T1000 (cell line): ENCODE data around the gene TEX10.
"Not testable (repeated sequence)": the region's sequence is repeated elsewhere in the genome, so short reads cannot be mapped to it uniquely, and the experiment has no call there.

Experiments used
- DNase-seq: peaks from one replicate; lab custom pipeline; 2025; ENCODE audit warnings: mixed read lengths; lab: John Stamatoyannopoulos, UW

Gene TEX10

DNA sequence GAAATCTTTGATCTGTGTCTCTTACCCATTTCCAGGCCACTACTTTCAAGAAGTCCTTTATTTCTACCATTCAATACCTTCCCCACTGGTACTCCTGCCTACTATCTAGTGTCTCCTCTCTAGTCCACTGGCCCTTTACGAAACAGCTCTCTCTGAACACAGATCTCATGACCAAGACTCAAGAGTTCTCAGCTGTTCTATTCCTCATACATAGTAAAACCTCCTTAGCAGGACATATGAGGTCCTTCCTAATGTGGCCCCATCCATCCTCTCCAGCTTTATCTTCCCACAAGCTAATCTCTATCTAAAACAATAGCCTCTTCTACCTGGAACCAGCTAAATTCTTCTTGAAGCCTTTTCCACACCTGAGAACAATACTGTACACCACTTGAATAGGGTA is 2.6 kb downstream of the TEX10 start:
- no peak for DNase-seq

DNA sequence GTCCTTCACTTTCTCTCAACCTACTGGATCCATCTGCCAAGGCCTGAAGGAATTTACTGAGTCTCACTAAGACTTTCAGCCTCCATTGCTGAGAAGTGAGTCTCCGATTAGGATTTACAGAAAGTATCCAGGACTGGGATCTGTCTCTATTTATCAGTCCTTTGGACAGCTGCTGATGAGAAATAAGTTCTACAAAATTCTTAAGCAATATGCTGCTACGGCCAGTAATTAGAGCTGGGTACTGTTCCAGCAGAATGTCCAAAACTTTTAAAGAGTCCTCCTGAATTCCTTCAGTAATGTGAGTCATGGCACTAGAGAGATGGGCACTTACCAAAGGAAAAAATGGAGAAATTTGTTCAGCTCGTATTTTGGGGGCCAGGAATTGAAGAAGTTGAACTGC is 5.9 kb downstream of the TEX10 start:
- no peak for DNase-seq

DNA sequence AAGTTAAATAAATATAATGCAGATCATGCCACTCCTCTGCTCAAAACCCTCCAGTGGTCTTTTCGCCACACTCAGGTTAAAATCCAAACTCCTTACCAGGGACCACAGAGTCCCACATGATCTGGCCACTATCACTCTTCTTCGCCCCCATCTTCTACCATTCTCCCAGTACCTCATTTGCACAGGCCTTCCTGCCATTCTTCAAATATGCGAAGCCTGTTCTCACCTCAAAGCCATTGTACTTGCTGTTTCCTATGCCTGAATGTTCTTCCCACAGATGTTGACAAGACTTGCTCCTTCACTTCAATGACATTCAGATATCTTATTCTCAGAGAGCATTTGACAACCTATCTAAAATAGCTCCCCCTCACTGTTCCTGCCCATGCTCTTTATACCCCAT is 10.9 kb downstream of the TEX10 start:
- DNase-seq, result no peak

DNA sequence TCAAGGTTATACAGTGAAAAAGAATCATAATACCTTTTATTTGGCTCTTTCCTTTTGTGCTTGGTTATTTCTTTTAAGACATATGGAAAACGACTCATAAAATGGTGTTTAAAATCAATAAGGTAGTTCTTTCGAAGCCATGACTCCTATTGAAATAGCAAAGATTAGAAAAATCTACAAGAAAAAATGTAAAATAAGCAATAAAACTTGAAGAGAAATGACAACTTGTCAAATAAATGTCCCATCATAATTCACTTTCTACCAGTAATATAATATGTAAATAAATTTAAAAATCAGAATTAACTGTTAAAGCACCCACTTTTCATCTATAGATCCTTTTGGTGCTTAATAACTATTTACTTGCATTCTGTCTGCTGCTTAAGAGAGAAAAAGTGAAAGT is 12.5 kb downstream of the TEX10 start:
- DNase-seq, result no peak

DNA sequence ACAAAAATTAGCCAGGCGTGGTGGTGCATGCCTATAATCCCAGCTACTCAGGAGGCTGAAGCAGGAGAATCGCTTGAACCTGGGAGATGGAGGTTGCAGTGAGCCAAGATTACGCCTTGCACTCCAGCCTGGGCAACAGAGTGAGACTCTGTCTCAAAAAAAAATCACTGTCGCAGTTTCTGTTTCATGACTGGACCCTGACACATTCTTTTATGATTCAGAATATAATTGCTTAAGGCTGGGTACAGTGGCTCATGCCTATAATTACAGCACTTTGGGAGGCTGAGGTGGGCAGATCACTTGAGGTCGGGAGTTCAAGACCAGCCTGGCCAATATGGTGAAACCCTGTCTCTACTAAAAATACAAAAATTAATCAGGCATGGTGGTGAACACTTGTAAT is 14.0 kb downstream of the TEX10 start:
- not testable (repeated sequence) for DNase-seq

DNA sequence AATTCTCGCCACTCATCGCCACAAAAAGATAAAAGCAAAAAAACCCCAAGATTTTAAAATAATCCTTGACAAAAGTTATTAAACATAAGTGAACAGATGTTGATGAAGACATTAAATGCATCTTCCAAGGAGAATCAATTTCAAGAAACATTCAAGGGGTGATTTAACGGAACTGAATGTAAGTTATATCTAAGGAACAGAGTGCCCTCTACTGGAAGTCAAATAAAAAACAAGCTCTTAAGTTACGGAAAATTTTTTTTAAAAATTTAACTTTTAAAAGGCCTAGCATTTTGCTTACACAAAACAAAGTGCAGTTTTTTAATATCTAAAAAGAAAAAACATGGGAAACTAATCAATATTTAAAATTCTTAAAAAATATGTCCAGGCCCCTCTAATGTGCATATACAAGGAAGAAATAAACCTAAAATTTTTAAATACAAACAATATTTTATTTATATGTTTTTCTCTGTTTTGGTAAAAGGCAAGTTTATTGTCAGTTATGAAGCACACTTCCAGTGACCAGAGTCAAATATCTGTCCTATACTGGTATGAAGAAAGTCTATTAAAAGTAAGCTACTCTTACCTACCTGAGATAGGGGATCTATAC is 28.0 kb downstream of the TEX10 start:
- DNase-seq, result no peak

DNA sequence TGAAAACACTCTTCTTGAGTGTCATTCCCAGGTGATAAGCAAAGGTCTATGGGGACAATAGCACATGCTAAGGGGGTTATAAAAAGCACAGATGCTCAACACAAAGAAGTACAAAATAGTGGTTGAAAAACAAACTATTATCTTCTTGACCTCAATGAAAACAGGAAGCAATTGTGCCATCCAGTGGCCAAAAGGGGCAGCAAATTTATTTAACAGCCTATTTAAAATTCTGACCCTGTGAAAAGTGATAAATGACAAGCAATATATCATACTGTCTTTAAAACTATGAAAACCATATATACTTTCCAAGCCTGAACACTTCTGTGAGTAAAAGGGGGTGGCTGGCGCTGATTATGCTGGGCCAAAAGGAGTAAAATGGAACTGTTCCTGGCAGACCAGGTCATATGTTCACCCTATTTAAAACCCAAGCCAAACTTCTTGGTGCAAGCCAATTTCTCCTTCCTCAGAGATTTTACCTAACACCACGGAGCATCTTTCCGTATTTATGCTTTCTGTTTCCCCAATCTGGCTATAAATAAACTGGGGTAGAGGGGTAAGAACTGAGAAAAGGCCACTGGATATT is 29.7 kb downstream of the TEX10 start:
- DNase-seq, result no peak

DNA sequence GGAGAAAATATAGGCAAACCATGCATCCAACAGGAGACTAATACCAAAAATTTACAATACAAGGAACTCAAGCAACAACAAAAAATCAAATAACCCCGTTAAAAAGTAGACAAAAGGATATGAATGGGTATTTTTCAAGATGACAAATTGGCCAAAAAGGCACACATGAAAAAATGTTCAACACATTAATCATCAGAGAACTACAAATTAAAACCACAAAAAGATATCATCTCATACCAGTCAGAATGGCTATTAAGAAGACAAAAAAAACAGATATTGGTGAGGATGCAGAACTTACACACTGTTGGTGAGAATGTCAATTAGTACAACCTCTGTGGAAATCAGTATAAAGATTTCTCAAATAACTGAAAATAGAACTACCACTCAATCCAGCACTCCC is 35.0 kb downstream of the TEX10 start:
- no peak for DNase-seq

DNA sequence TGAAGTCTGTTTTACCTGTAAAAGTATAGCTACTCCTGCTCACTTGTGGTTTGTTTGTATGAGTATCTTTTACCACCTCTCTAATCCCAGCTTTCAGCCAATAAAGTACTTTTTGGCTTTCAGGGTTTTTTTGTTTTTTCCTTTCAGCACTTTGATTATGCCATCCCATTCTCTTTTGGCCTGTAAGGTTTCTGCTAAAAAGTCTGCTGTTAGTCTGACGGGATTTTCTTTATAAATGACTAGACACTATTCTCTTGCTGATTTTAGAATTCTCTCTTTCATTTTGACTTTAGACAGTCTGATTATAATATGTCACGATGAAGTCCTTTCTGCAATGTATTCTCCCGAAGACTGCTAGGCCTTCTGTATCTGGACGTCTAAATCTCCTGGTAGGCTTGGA is 37.2 kb downstream of the TEX10 start:
- DNase-seq, result no peak

DNA sequence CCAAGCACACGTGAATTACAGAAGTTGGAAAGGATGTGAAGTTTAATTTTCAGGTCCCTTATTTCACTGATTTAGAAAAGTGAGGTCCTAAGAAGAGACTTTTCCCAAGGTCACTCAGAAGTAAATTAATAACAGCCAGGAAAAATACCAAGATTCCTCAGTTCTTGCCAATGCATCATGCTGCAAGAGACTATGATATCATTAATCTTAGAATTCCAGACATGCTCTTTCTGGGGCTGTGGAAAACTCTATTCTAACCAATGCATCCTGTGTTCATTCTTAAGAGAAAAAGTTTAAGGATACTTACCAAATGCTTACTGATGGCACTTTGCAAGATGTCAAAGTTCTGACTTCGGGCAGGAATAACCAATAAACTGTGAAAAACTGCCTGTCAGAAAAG is 42.8 kb downstream of the TEX10 start:
- no peak for DNase-seq

DNA sequence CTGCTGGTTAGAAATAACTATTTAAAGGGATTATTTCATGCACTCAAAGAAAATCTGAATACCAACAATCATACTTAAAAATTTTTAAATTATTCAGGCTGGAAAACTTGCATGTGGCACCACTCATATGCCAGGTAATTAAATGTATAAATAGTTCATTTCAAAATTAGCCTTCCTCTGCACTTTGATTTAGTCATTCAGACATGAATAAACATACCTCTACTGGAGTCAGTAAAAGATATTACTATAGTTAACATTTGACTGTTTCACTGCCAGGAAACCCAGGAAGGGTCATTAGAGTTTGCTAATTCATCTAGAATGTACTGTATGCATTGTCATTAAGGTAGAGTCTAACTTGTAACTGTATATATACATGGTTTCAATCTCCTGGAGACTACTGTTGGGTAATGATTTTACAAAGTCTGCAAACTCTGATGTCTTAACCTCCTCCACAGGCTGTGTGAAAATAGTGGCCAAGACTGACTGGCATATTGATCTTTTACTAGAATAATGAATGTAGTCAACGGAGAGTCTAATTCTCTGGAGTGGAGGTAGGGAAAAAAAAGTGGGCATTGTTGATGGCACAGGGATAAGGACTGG is 43.7 kb downstream of the TEX10 start:
- no peak for DNase-seq

DNA sequence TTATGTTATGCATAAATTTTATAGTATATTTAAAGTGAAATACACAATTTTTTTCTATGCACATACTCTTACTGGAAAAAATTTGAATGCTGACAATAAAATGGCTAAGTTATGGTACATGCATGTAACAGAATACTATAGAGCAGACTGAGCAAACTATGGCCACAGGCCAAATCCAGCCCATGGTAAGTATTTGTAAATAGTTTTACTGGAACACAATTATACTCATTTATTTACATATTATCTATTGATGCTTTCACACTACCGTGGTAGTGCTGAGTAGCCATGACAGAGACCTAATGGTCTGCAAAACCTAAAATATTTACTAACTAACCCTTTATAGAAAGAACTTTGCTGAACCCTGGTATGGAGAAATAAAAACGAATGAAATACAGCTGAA is 45.7 kb downstream of the TEX10 start:
- no peak for DNase-seq

DNA sequence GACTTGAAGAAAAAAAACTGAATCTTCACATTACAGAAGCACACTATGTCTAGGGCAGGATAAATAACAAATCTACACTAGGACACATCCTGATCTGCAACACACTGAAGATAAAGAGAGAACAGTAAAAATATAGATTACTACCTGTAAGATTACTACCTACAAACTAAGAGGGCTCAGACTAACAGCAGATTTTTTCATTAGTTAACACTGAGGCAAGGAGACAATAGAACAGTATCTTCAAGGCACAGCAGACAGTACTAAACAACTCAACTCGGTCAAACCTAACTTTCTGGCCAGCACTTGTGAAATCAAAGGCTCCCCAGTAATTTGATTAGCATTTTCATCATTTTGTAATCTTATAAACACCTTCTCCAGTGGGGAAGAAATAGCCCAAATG is 46.5 kb downstream of the TEX10 start:
- no peak for DNase-seq

DNA sequence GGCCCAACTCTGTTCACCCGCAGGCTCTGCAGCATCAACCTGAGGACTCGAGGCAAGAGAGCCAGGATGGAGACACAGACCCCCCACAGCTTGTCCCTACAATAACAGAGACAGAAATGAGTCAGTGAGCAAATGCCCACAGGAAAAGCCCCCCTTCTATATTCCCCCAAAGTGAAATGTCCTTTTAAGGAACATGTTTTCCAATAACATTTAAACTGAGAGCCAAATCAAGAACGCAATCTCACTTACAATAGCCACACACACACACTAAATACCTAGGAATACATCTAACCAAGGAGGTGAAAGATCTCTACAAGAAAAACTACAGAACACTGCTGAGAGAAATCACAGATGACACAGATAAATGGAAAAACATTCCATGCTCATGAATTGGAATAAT is 49.0 kb downstream of the TEX10 start:
- DNase-seq, result no peak

DNA sequence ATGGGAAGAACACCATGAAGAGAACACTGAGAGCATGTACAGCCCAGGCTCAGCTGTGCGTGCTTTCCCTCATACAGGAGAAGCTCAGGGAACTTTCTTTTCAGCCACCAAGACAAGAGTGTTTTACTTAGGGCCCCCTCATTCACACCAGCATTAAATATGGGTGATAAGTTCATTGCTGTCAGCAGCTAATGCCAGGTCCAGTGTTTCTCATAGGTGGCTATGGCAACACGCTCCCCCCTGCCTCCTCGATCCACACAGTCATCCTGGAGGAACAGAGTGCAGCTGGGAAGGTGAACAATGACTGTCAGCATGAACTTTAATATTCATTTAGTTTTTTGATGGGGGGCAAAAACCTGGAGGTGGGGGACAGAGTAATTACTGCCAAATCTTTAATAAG is 54.4 kb downstream of the TEX10 start:
- DNase-seq, result no peak

DNA sequence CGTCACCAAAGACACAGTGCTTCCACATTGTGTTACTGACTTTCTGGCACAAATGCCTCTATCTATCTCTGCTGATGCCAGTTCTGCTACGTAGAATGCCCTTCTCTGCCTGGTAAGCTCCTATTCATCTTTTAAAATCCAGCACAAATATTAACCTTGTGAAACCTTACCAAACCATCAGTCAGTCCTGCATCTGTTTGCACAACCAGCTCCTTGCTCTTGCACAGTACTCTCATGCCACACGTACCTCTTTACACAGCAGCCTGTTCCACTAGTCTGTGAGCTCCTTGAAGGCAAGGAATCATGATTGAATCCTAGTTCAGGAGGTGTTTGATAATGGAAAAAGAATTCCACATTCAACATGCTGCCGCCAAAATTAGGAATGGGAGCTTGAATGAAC is 56.3 kb downstream of the TEX10 start:
- DNase-seq, result no peak

DNA sequence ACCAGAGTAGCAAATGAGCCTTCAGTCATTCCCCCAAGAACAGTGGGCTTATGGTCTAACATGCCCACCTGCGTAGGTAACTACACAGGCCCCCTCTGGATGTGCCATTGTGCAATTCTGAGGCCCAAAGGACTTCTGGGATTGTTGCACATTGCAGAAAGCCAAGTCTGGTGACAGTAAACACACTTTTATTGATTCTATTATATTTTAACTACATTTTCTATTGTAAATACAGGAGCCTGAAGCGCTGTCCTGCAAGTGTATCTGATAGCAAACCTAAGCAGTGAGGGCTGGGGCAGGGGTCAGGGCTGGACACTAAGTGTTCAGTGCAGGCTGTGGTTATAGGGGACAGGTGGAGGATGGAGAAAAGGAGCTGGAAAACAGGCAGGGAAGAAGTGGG is 57.5 kb downstream of the TEX10 start:
- no peak for DNase-seq

DNA sequence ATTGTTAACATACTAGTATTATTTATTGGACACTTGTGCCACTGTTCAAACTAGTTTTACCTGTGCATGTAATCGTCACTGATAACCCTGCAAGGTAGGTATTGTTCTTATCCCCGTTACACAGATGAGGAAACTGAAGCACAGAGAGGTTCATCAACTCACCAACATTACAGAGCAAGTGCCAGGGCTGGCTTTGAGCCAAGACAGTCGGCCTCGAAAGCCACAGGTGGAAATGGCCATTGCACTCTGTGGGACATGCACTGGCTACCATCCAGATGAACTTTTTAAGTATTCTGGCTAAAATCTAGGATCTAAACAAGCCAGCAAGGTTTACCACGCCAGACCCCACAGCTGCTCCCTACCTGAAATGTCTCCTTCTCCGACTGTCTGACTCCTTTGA is 57.9 kb downstream of the TEX10 start:
- DNase-seq, result no peak

DNA sequence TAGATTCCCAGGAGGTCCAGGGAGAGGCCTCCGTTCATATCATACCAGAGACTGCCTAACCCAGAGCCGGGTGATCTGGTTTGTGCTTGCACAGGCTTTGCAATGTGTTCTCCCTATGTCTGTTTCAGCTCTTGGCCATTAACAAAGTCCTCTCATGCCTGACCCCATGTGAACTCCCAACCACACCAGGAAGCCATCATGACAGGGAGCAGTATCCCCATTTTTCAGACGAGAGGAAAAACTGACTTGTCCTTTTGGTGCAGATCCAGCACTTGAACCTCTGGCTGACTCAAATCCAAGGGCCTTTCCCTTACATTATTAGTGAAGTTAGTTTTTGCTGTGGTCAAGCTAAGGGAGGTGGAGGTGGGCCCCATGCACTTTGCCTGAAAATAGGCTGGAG is 58.4 kb downstream of the TEX10 start:
- no peak for DNase-seq

DNA sequence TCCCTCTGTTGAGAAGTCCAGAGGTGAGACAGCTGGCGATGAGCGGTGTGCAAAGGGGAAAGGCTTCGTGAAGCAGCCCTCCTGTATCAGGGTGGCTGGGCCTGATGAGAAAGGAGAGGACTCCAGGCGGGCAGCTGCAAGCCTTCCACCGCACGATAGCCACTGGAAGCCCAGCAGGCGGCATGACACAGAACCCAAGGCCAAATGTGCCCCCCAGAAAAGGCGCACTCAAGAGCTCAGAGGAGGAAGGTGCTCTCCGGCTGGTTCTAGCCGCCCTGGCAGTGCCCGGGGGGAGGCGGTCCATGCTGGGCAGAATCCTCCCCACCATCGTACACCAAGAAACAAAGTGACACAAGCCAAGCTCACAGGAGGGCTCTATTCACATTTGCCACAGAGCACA is 60.3 kb downstream of the TEX10 start:
- no peak for DNase-seq

DNA sequence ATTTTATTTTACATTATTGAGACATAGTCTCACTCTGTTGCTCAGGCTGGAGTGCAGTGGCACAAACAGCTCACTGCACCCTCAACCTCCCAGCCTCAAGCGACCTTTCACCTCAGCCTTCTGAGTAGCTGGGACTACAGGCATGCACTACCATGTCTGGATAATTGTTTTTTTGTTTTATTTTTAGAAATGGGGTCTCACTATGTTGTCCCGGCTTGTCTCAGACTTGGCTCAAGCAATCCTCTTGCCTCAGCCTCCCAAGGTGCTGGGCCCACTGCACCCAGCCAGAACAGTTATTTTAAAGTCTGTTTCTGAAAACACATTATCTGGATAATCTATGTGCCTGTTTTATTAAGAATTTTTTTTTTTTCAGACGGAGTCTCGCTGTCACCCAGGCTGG is 62.0 kb downstream of the TEX10 start:
- no peak for DNase-seq

DNA sequence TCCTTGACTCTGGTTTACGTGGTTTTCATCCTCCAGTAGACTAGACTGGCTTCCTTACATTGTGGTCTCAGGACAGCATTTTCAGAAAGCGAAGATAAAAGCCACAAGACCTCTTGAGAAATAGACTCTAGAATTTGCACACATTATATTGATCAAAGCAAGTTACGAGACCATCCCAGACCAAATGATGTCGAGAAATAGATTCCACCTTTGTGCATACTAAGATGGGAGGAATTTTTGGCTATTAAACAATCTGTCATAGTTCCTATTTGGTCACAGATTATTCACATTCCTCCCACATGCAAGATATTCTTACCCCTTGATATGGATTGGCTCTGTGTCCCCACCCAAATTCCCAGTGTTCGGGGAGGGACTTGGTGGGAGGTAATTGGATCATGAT is 65.6 kb downstream of the TEX10 start:
- DNase-seq, result no peak

DNA sequence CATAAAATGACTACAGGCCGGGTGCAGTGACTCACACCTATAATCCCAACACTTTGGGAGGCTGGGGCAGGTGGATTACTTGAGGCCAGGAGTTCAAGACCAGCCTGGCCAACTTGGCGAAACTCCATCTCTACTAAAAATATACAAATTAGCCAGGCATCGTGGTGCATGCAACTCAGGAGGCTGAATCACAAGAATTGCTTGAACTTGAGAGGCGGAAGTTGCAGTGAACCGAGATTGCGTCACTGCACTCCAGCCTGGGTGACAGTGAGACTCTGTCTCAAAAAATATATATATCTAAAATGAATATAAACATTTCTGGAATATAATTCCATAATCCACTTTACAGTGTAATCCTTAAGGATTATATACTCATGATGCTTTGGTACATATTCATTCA is 66.5 kb downstream of the TEX10 start:
- no peak for DNase-seq

DNA sequence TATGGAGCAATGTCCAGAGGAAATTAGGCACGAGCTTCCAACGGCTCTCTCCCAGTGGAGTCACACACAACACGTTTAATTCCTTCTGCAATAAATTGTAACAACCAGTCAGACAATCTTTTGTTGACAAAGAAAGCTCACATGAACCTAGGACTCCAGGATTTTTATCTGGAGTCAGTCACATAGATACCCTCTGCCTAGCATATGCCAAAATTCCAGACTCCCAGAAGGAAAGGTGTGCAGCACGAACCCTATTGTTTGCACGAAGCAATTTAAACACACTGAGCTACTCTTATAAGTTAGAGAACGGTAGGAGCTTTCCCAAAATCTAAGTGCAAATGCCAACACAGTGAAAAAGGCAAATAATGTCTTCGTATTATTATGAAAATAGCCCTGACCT is 67.1 kb downstream of the TEX10 start:
- DNase-seq, result no peak
